Activated naive CD8-positive, alpha-beta T cell treated with anti-CD3 and anti-CD28 coated beads for 36 hours (primary cell): ENCODE measurements around the gene GRIP1. TPM values are rescaled to one million over a fixed set of nuclear protein-coding genes. Genes with fewer than 3 reads are reported as not detected.

Experiments used
- DNase-seq: peaks from one replicate; pipeline ENCODE4 v3.0.0; 2021
- H3K27ac Mint-ChIP-seq: one replicate; pipeline ENCODE4 v1.8.0; 2022; ENCODE audit warnings: mild to moderate bottlenecking, moderate library complexity, mixed read lengths
- H3K27me3 Mint-ChIP-seq: one replicate; pipeline ENCODE4 v1.8.0; 2022; ENCODE audit warnings: mild to moderate bottlenecking, mixed read lengths
- H3K36me3 Mint-ChIP-seq: one replicate; pipeline ENCODE4 v1.8.0; 2021; ENCODE audit warnings: mild to moderate bottlenecking, mixed read lengths
- H3K4me1 Mint-ChIP-seq: one replicate; pipeline ENCODE4 v1.8.0; 2021; ENCODE audit warnings: mixed read lengths
- H3K4me3 Mint-ChIP-seq: one replicate; pipeline ENCODE4 v1.8.0; 2022; ENCODE audit warnings: mild to moderate bottlenecking, moderate library complexity, mixed read lengths
- H3K9me3 Mint-ChIP-seq: one replicate; pipeline ENCODE4 v1.8.0; 2022; ENCODE audit warnings: mixed read lengths
- total RNA-seq, 2 experiments: library from RNA; stranded (reverse); gene quantifications; one replicate each; pipeline ENCODE4 v1.2.3, GENCODE V29; 2021

GRIP1 gene
- total RNA-seq, 2 experiments from 2014 or later, result 2.2 to 3.4 TPM

DNA sequence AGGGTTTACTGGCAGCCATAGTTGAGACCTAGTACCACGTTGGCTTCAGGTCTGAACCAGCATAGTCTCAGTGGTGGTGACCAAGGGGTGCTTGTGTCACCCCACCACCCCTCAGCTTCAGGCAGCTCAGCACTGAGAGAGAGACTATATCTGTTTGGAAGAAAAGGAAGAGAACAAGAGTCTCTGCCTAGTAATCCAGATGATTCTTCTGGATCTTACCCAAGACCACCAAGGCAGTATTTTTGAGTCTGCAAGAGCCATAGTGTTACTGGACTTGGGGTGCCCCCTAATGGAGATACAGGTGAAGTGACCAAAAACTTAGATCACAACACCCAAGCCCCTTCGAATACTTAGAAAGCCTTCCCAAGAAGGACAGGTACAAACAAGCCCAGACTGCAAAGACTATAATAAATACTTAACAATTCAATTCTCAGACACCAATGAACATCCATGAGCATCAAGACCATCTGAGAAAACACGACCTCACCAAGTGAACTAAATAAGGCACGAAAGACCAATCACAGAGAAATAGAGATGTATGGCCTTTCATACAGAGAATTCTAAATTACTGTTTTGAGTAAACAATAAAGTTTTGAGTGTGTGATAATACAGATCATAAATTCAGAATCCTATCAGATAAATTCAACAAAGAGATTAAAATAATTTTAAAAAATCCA is 269.5 kb downstream of the GRIP1 start:
- Mint-ChIP-seq H3K9me3 (peaks cover 3% of the 10 kb centered on the region), H3K4me1 (no peaks in the 10 kb centered on the region), H3K27ac (no peak overlapping the region), H3K27me3 (peaks cover 7% of the 10 kb centered on the region), H3K4me3 (no peak overlapping the region), H3K36me3 (peaks cover 3% of the 10 kb centered on the region)
- peak; percentile 25 for DNase-seq

GRCh38 chr12:66405395-66405794 is 273.5 kb downstream of the GRIP1 start:
- Mint-ChIP-seq H3K27ac (no peak overlapping the region), H3K9me3 (no peaks in the 10 kb centered on the region), H3K27me3 (no peaks in the 10 kb centered on the region)

GRCh38 chr12:66403746-66404145 is 275.1 kb downstream of the GRIP1 start:
- no peaks in the 10 kb centered on the region for H3K36me3 Mint-ChIP-seq

More at GRCh38 chr12:66405395-66405794, 273.5 kb downstream of the GRIP1 start:
- Mint-ChIP-seq H3K4me3 (no peak overlapping the region), H3K4me1 (no peaks in the 10 kb centered on the region), H3K36me3 (no peaks in the 10 kb centered on the region)
- no peak for DNase-seq

GRCh38 chr12:66399911-66400306 is 279.0 kb downstream of the GRIP1 start:
- Mint-ChIP-seq H3K4me3 (no peak overlapping the region), H3K27me3 (peaks cover 36% of the 10 kb centered on the region), H3K9me3 (no peaks in the 10 kb centered on the region), H3K36me3 (no peaks in the 10 kb centered on the region), H3K4me1 (peaks cover 3% of the 10 kb centered on the region), H3K27ac (no peak overlapping the region)
- DNase-seq, result no peak

More at GRCh38 chr12:66403746-66404145, 275.1 kb downstream of the GRIP1 start:
- no peak for DNase-seq
- no peaks in the 10 kb centered on the region for H3K9me3 Mint-ChIP-seq
- peaks cover 6% of the 10 kb centered on the region for H3K27me3 Mint-ChIP-seq
- no peak overlapping the region for H3K4me3 Mint-ChIP-seq
- H3K27ac Mint-ChIP-seq, result no peak overlapping the region
- H3K4me1 Mint-ChIP-seq, result peaks cover 2% of the 10 kb centered on the region

GRCh38 chr12:66398931-66399910 is 279.7 kb downstream of the GRIP1 start:
- H3K27me3 Mint-ChIP-seq, result peaks cover 43% of the 10 kb centered on the region
- DNase-seq, result no peak
- H3K27ac Mint-ChIP-seq, result no peak overlapping the region
- no peaks in the 10 kb centered on the region for H3K36me3 Mint-ChIP-seq
- peaks cover 8% of the 10 kb centered on the region for H3K4me1 Mint-ChIP-seq
- no peak overlapping the region for H3K4me3 Mint-ChIP-seq
- no peaks in the 10 kb centered on the region for H3K9me3 Mint-ChIP-seq

DNA sequence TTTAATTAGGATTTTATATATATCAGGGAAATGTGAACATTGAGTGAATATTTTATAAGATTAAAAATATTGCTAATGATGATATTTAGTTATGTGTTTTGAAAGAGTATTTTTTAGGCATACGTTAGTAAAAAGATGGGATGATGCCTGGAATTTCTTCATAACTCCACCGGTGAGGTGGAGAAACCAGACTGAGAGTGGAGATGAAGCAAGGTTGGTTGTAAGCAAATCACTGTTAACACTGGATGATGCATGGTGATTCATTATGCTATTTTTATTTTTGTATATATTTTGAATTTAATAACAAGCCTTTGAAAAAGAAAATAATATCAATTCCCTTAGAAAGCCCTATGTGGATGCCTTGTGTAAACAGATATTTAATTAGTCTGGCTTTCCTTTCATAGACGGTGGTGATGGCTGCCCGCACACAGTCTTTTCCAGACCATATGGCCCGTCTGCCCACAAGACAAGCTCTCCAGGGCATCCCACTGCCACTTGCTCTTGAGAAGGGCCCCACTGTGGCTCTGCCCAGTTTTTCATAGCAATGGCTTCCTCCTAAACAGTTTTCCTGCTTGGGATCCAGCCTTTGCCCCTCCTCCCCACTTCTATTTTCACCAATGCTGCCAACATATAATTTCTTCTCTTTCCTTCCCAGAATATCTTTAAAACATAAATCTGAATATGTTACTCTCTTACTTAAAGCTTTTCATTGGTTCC is 281.1 kb downstream of the GRIP1 start:
- no peaks in the 10 kb centered on the region for H3K9me3 Mint-ChIP-seq
- DNase-seq, result no peak
- peaks cover 17% of the 10 kb centered on the region for H3K4me1 Mint-ChIP-seq
- H3K27ac Mint-ChIP-seq, result no peak overlapping the region
- H3K36me3 Mint-ChIP-seq, result no peaks in the 10 kb centered on the region
- H3K4me3 Mint-ChIP-seq, result no peak overlapping the region
- H3K27me3 Mint-ChIP-seq, result peaks cover 52% of the 10 kb centered on the region

DNA sequence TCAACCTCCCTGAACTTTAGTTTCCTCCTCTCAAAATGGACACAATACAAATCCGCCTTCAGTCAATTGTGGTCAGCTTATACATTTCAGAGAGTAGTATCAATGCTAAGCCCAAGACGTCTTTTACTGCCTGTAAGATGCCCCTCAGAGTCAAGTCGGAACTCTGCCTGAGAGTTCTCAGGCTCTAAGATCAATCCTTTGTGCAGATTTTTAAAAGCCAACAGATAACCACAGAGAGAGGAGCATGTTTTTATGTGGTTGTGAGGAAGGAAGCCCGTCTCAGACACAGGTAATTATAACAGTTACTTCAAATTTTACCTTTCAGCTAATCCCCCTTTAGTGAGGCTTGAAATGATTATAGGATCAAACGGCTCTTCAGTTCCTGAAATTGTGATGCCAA is 285.0 kb downstream of the GRIP1 start:
- H3K4me3 Mint-ChIP-seq, result peak overlapping the region; percentile 4

GRCh38 chr12:66392266-66392915 is 286.5 kb downstream of the GRIP1 start:
- peaks cover 69% of the 10 kb centered on the region for H3K27me3 Mint-ChIP-seq
- peaks cover 14% of the 10 kb centered on the region for H3K4me1 Mint-ChIP-seq
- no peak for DNase-seq
- H3K4me3 Mint-ChIP-seq, result no peak overlapping the region
- peaks cover 2% of the 10 kb centered on the region for H3K9me3 Mint-ChIP-seq
- H3K27ac Mint-ChIP-seq, result no peak overlapping the region
- peaks cover 4% of the 10 kb centered on the region for H3K36me3 Mint-ChIP-seq

More for the DNA sequence above, 285.0 kb downstream of the GRIP1 start:
- Mint-ChIP-seq H3K27me3 (peaks cover 74% of the 10 kb centered on the region), H3K4me1 (peaks cover 16% of the 10 kb centered on the region), H3K36me3 (peaks cover 2% of the 10 kb centered on the region), H3K9me3 (no peaks in the 10 kb centered on the region), H3K27ac (no peak overlapping the region)
- no peak for DNase-seq

DNA sequence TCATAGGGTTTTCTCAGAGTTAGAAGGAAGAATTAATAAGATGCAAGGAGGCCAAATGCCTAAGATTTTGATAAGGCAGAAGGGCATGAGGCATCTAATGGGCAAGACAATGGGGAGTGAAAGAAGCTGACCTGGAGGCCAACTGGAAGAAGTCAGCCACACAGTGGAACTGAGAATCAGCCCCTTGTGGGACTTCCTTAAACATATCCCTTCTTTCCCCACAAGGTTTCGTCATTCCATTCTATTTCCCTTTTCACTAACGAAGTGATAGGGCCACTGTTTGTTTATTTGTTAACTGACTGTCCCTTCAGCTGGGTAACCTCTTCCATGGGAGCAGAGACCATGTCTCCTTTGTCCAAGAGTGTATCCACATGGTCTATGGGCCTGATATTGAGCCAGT is 290.4 kb downstream of the GRIP1 start:
- no peak for DNase-seq
- no peak overlapping the region for H3K4me3 Mint-ChIP-seq
- peaks cover 2% of the 10 kb centered on the region for H3K4me1 Mint-ChIP-seq
- peaks cover 11% of the 10 kb centered on the region for H3K36me3 Mint-ChIP-seq
- no peak overlapping the region for H3K27ac Mint-ChIP-seq
- H3K9me3 Mint-ChIP-seq, result peaks cover 3% of the 10 kb centered on the region
- peaks cover 32% of the 10 kb centered on the region for H3K27me3 Mint-ChIP-seq

DNA sequence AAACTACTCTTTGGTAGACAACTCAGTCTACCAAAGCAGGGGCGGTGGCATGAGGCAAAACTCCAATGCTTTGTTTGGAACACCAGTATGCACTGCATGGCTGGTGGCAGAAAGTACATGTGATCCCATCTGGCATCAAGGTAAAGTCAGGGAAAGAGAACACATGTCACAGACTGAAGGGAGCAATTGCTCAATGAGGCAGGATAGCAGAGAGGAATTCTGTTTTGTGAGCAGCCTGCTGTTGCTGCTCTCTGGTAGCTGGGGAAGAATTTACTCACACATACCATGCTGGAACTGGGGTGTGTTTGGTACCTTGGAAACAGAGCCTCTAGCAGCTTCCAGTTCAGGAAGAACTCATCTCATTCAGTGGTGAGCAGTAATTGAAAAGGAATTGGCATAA is 291.8 kb downstream of the GRIP1 start:
- no peak for DNase-seq
- Mint-ChIP-seq H3K27ac (no peak overlapping the region), H3K4me1 (no peaks in the 10 kb centered on the region), H3K9me3 (peaks cover 3% of the 10 kb centered on the region), H3K4me3 (no peak overlapping the region), H3K27me3 (peaks cover 22% of the 10 kb centered on the region), H3K36me3 (peaks cover 11% of the 10 kb centered on the region)

- H3K4me3 Mint-ChIP-seq, result no peak overlapping the region
- H3K9me3 Mint-ChIP-seq, result no peaks in the 10 kb centered on the region
- H3K36me3 Mint-ChIP-seq, result no peaks in the 10 kb centered on the region
- H3K27ac Mint-ChIP-seq, result no peak overlapping the region
- H3K4me1 Mint-ChIP-seq, result no peaks in the 10 kb centered on the region
- no peak for DNase-seq
- no peaks in the 10 kb centered on the region for H3K27me3 Mint-ChIP-seq
These were observed 297.9 kb downstream of the GRIP1 start for GRCh38 chr12:66380769-66381535.

DNA sequence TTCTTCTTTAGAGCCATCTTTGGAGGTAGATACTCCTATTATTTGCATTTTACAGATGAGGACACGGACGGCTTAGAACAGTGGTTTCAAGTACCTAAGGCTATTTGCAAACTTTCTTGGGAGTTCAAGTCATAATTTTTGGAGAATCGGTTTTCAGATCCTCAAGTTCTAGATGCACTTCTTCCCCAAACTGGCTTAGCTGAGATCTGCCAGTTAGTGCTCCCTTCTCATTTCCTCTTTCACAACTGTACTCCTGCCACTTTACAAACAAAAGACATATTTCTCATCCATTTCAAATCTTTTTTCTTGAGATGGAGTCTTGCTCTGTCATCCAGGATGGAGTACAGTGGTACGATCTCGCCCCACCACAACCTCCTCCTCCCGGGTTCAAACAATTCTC is 299.3 kb downstream of the GRIP1 start:
- H3K4me1 Mint-ChIP-seq, result no peaks in the 10 kb centered on the region
- DNase-seq, result no peak
- H3K4me3 Mint-ChIP-seq, result no peak overlapping the region
- H3K36me3 Mint-ChIP-seq, result no peaks in the 10 kb centered on the region
- H3K27me3 Mint-ChIP-seq, result no peaks in the 10 kb centered on the region
- no peaks in the 10 kb centered on the region for H3K9me3 Mint-ChIP-seq
- no peak overlapping the region for H3K27ac Mint-ChIP-seq

GRCh38 chr12:66375560-66375959 is 303.3 kb downstream of the GRIP1 start:
- Mint-ChIP-seq H3K9me3 (no peaks in the 10 kb centered on the region), H3K36me3 (no peaks in the 10 kb centered on the region), H3K27ac (no peak overlapping the region), H3K4me3 (no peak overlapping the region), H3K27me3 (no peaks in the 10 kb centered on the region), H3K4me1 (no peaks in the 10 kb centered on the region)
- no peak for DNase-seq

DNA sequence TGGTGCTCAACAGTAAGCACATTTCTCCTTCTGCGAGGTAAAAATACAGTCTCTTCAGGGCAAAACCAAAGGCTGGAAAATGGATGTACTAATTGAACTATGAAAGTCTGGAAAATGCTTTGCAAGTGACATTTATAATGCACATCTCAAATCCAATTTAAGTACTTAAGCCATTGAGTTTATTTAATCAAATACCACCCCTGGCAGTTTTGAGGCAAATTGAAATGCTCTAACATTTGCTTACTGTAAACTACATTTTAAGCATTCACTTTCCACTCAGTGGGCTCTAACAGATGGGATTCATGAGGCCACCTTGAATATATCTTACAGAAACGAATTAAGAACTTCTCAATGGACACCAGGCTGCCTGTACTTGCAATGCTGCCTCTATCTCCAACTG is 306.9 kb downstream of the GRIP1 start:
- Mint-ChIP-seq H3K4me1 (no peaks in the 10 kb centered on the region), H3K4me3 (no peak overlapping the region), H3K27ac (no peak overlapping the region), H3K36me3 (peaks cover 5% of the 10 kb centered on the region), H3K9me3 (no peaks in the 10 kb centered on the region), H3K27me3 (no peaks in the 10 kb centered on the region)
- no peak for DNase-seq
